ENCODE results near the gene HACD2. TPM values are rescaled to one million over a fixed set of nuclear protein-coding genes. Genes with fewer than 3 reads are reported as not detected.
A peak's percentile ranks its signal among the peaks of the same experiment; 100 is the strongest.

Gene HACD2
- total RNA-seq, 4 donors from 2014 or later = 24.9 to 51.6 (median 36.0) TPM

- DNase-seq (ENCODE audit: low spot score in 2 of 2) = peak; percentile 17 to 18
- Histone ChIP-seq H3K27me3 (no peaks in the 10 kb centered on the region), H3K36me3 (peaks cover 0 to 26% (median 0%) of the 10 kb centered on the region in 3 donors), H3K27ac (peak overlapping the region; percentile 86 to 93 (median 91)), H3K4me3 (peak overlapping the region; percentile 80 to 99 (median 87)), H3K9me3 (no peaks in the 10 kb centered on the region), H3K4me1 (peaks cover 0 to 32% (median 5%) of the 10 kb centered on the region in 4 donors)
- 0 to 1% methylated on average over 22 to 43 of the region's 65 CpGs for WGBS, 2 donors
- TF ChIP-seq POLR2A (IDR thresholded peaks at IDR 0.05) (no peak), CTCF (IDR thresholded peaks at IDR 0.05) (peak in 2 of 5 experiments; percentile 14 to 15)
Measured at GRCh38 chr3:123584284-123584987, 417 bp downstream of the HACD2 start.

GRCh38 chr3:123583561-123583960, 1.3 kb downstream of the HACD2 start:
- Histone ChIP-seq H3K4me1 (peaks cover 0 to 32% (median 5%) of the 10 kb centered on the region in 4 donors), H3K9me3 (no peaks in the 10 kb centered on the region), H3K4me3 (no peak overlapping the region), H3K27ac (no peak overlapping the region), H3K36me3 (peaks cover 0 to 35% (median 0%) of the 10 kb centered on the region in 3 donors), H3K27me3 (no peaks in the 10 kb centered on the region)
- DNase-seq (ENCODE audit: low spot score in 2 of 2) = no peak
- TF ChIP-seq POLR2A (IDR thresholded peaks at IDR 0.05) = no peak
- no peak for TF ChIP-seq EP300 (IDR thresholded peaks at IDR 0.05)
- TF ChIP-seq CTCF (IDR thresholded peaks at IDR 0.05) = no peak
- 62 to 67% methylated on average over 3 of the region's 3 CpGs for WGBS, 2 donors

GRCh38 chr3:123582315-123582714, 2.5 kb downstream of the HACD2 start:
- WGBS, 2 donors = 84 to 90% methylated on average over 3 of the region's 3 CpGs
- TF ChIP-seq POLR2A (IDR thresholded peaks at IDR 0.05) = no peak
- no peak for TF ChIP-seq EP300 (IDR thresholded peaks at IDR 0.05)
- no peak for TF ChIP-seq CTCF (IDR thresholded peaks at IDR 0.05)
- peaks cover 0 to 41% (median 0%) of the 10 kb centered on the region in 3 donors for H3K36me3 ChIP-seq
- no peak for DNase-seq (ENCODE audit: low spot score in 2 of 2)
- H3K27me3 ChIP-seq = no peaks in the 10 kb centered on the region
- no peaks in the 10 kb centered on the region for H3K9me3 ChIP-seq
- H3K27ac ChIP-seq = no peak overlapping the region
- peaks cover 0 to 32% (median 5%) of the 10 kb centered on the region in 4 donors for H3K4me1 ChIP-seq
- H3K4me3 ChIP-seq = no peak overlapping the region

- no peaks in the 10 kb centered on the region for H3K9me3 ChIP-seq
- H3K27ac ChIP-seq = no peak overlapping the region
- no peak overlapping the region for H3K4me3 ChIP-seq
- no peaks in the 10 kb centered on the region for H3K27me3 ChIP-seq
- peaks cover 0 to 6% (median 2%) of the 10 kb centered on the region in 4 donors for H3K4me1 ChIP-seq
- H3K36me3 ChIP-seq = peaks cover 0 to 50% (median 0%) of the 10 kb centered on the region in 3 donors
- DNase-seq (ENCODE audit: low spot score in 2 of 2) = no peak
- no peak for TF ChIP-seq CTCF (IDR thresholded peaks at IDR 0.05)
- WGBS, 2 donors = 75 to 89% methylated on average over 3 of the region's 3 CpGs
Measured at GRCh38 chr3:123576122-123576521, 8.7 kb downstream of the HACD2 start.

GRCh38 chr3:123571973-123572365, 12.9 kb downstream of the HACD2 start:
- Histone ChIP-seq H3K4me1 (peaks cover 0 to 11% (median 2%) of the 10 kb centered on the region in 4 donors), H3K9me3 (no peaks in the 10 kb centered on the region), H3K27me3 (no peaks in the 10 kb centered on the region), H3K36me3 (peaks cover 0 to 15% (median 0%) of the 10 kb centered on the region in 3 donors), H3K27ac (no peak overlapping the region), H3K4me3 (no peak overlapping the region)
- TF ChIP-seq CTCF (IDR thresholded peaks at IDR 0.05) (no peak), EP300 (IDR thresholded peaks at IDR 0.05) (no peak), POLR2A (IDR thresholded peaks at IDR 0.05) (no peak)
- no peak for DNase-seq (ENCODE audit: low spot score in 2 of 2)
- 59 to 90% methylated on average over 2 of the region's 2 CpGs for WGBS, 2 donors

All from tibial nerve (tissue), 4 donors.